GM12878 (cell line): Measurements from ENCODE around the gene PRRC1. TPM values are rescaled to one million over a fixed set of nuclear protein-coding genes. Genes with fewer than 3 reads are reported as not detected.

Experiments used
- CBFB ChIP-seq: IDR thresholded peaks from 2 replicates; pipeline ENCODE4 v1.6.1; 2016; ENCODE audit warnings: antibody characterized with exemption, low read depth
- CEBPB ChIP-seq, 2 experiments: fragments of 150-350 bp in 1 of 2; IDR thresholded peaks; 2 replicates each; pipeline ENCODE4 v1.6.1; 2012 to 2014; ENCODE audit warnings: low read depth in 2 of 2, low read length in 2 of 2, borderline replicate concordance in 1 of 2, inconsistent platforms in 1 of 2
- CEBPZ ChIP-seq: fragments of 150-350 bp; IDR thresholded peaks from 2 replicates; pipeline ENCODE4 v1.6.1; 2016; ENCODE audit warnings: low read depth, low read length
- CHD2 ChIP-seq: IDR thresholded peaks from 2 replicates; pipeline ENCODE4 v1.6.1; 2011; ENCODE audit warnings: low read depth, low read length, improper control_type of control experiment, borderline replicate concordance
- DPF2 ChIP-seq: fragments of 450-650 bp; IDR thresholded peaks from 2 replicates; pipeline ENCODE4 v1.6.1; 2017; ENCODE audit warnings: mild to moderate bottlenecking
- ELK1 ChIP-seq: IDR thresholded peaks from 2 replicates; pipeline ENCODE4 v1.6.1; 2012; ENCODE audit warnings: low read depth, low read length, improper control_type of control experiment
- LARP7 ChIP-seq: fragments of 450-650 bp; IDR thresholded peaks from 2 replicates; pipeline ENCODE4 v1.6.1; 2017; ENCODE audit warnings: mild to moderate bottlenecking
- NRF1 ChIP-seq: conservative IDR thresholded peaks from 2 replicates; pipeline ENCODE4 v1.6.1; 2011; ENCODE audit warnings: mild to moderate bottlenecking, low read depth, low read length, improper control_type of control experiment
- PRDM15 ChIP-seq: fragments of 450-650 bp; formaldehyde crosslinking; IDR thresholded peaks from 2 replicates; pipeline ENCODE4 v1.4.0; 2020; ENCODE audit warnings: mild to moderate bottlenecking, moderate library complexity
- RAD21 ChIP-seq: IDR thresholded peaks from 2 replicates; pipeline ENCODE4 v1.6.1; 2011; ENCODE audit warnings: mild to moderate bottlenecking, low read depth, low read length, moderate library complexity; ENCODE audit not compliant: insufficient read depth
- RAD51 ChIP-seq: fragments of 450-650 bp; IDR thresholded peaks from 2 replicates; pipeline ENCODE4 v1.6.1; 2016; ENCODE audit warnings: moderate library complexity, mild to moderate bottlenecking, inconsistent platforms
- REST ChIP-seq: IDR thresholded peaks from 2 replicates; pipeline ENCODE4 v1.6.1; 2012; ENCODE audit warnings: mild to moderate bottlenecking, low read depth, low read length
- RFX5 ChIP-seq: IDR thresholded peaks from 2 replicates; pipeline ENCODE4 v1.6.1; 2011; ENCODE audit warnings: low read depth, low read length, improper control_type of control experiment
- SMC3 ChIP-seq: IDR thresholded peaks from 2 replicates; pipeline ENCODE4 v1.6.1; 2011; ENCODE audit warnings: low read length, improper control_type of control experiment, borderline replicate concordance
- SRF ChIP-seq, 2 experiments: IDR thresholded peaks; 2 replicates each; pipeline ENCODE4 v1.6.1; 2011; ENCODE audit warnings: low read depth in 2 of 2, low read length in 2 of 2, mild to moderate bottlenecking in 1 of 2, moderate library complexity in 1 of 2
- SUZ12 ChIP-seq: fragments of 200-600 bp; sonication (generic); IDR thresholded peaks from one replicate; pipeline ENCODE4 v1.6.1; 2018; ENCODE audit warnings: antibody characterized with exemption, mild to moderate bottlenecking; ENCODE audit not compliant: unreplicated experiment
- YBX1 ChIP-seq: fragments of 450-650 bp; IDR thresholded peaks from 2 replicates; pipeline ENCODE4 v1.6.1; 2016; ENCODE audit warnings: antibody characterized with exemption
- ZNF207 ChIP-seq: fragments of 450-650 bp; IDR thresholded peaks from 2 replicates; pipeline ENCODE4 v1.6.1; 2014; ENCODE audit warnings: antibody characterized with exemption, mild to moderate bottlenecking, borderline replicate concordance
- polyA plus RNA-seq, 11 experiments: library from polyadenylated mRNA; depleted of rRNA in 4 of 11; unstranded in 6 of 11; stranded (reverse) in 5 of 11; fragments of >200 nt; fragmentation: Nextera tagmentation in 4 of 11; fragmentation: Illumina TruSeq in 1 of 11; extraction: Ambion mirVana in 4 of 11; extraction: Trizol in 1 of 11; gene quantifications; 1 replicate in 1 of 11; 2 replicates in 10 of 11; pipeline versions ENCODE4 v1.2.1 to v1.2.3, GENCODE V29; 2011 to 2016; ENCODE audit warnings: inconsistent platforms in 2 of 11, missing spikeins in 2 of 11, low read depth in 1 of 11
- total RNA-seq, 4 experiments: library from RNA; depleted of rRNA in 3 of 4; stranded (reverse); fragments of >200 nt in 3 of 4; fragmentation: Illumina TruSeq in 1 of 4; extraction: Trizol in 1 of 4; gene quantifications; 2 replicates each; pipeline versions ENCODE4 v1.2.1 to v1.2.3, GENCODE V29; 2013 to 2021

The PRRC1 gene
- total and polyA plus RNA-seq, 10 of the 15 experiments (the other 5 are each of a cell fraction or from before 2014, with no cell fraction given), result 19.0 to 54.5 (median 31.0) TPM

- TF ChIP-seq PRDM15 (CRISPR knock-in tag) (no peak), RAD51 (no peak), CHD2 (no peak), DPF2 (peak; percentile 67; the same call in 1 of the 2 replicates), RFX5 (no peak), RAD21 (no peak), SRF (IDR thresholded peaks at IDR 0.05; ENCODE audit: low read depth in 2 of 2, low read length in 2 of 2) (no peak), LARP7 (peak; percentile 82), SMC3 (no peak), NRF1 (peak; percentile 67), ELK1 (no peak), SUZ12 (no peak), CEBPZ (no peak), CBFB (no peak), REST (no peak), ZNF207 (no peak), YBX1 (no peak), CEBPB (IDR thresholded peaks at IDR 0.05; ENCODE audit: borderline replicate concordance in 1 of 2, low read depth in 2 of 2, low read length in 2 of 2) (no peak)
Observed at GRCh38 chr5:127517480-127518318, at the start of gene PRRC1 (continued).
